ENCODE measurements around the gene DACH1.

The DACH1 gene

DNA sequence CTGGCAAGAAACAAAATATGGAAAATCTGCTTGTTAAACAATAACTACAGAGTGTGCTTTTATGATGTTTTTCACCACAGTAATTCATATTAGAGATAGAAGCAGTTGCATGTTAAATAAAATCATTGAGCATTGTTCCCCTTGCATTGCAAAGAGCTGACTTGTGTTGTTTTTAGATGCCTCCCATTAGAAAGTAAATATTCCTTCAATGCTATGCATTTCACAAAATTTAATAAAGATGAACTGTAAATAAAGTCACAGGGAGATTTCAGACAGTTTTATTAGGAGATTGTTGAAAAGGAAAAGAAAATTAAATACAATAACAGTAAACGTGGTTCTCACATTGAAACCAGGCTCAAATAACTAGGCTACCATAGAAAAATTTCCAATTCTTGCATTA is 429.3 kb downstream of the DACH1 start:
- H3K27ac ChIP-seq (ENCODE audit: low read length): no peak overlapping the region
- no peak for DNase-seq (ENCODE audit: low read depth, low spot score)
- no peaks in the 10 kb centered on the region for H3K36me3 ChIP-seq (ENCODE audit: control insufficient read depth, insufficient read depth, low read length)
- no CpG with 5 or more reads among the region's 1 CpG for WGBS (ENCODE audit: insufficient coverage, insufficient read length)
- no peaks in the 10 kb centered on the region for H3K27me3 ChIP-seq (ENCODE audit: control insufficient read depth, insufficient read depth, low read length)
- no peaks in the 10 kb centered on the region for H3K9me3 ChIP-seq (ENCODE audit: control insufficient read depth, insufficient read depth, low read length)
- no peak overlapping the region for H3K4me3 ChIP-seq (ENCODE audit: low read length)
- no peaks in the 10 kb centered on the region for H3K4me1 ChIP-seq (ENCODE audit: control insufficient read depth, insufficient read depth, low read length)

- WGBS (ENCODE audit: insufficient coverage, insufficient read length): no CpG with 5 or more reads among the region's 4 CpGs
- no peak overlapping the region for H3K4me3 ChIP-seq (ENCODE audit: low read length)
- H3K27me3 ChIP-seq (ENCODE audit: control insufficient read depth, insufficient read depth, low read length): no peaks in the 10 kb centered on the region
- no peaks in the 10 kb centered on the region for H3K4me1 ChIP-seq (ENCODE audit: control insufficient read depth, insufficient read depth, low read length)
- H3K9me3 ChIP-seq (ENCODE audit: control insufficient read depth, insufficient read depth, low read length): no peaks in the 10 kb centered on the region
- H3K27ac ChIP-seq (ENCODE audit: low read length): no peak overlapping the region
- H3K36me3 ChIP-seq (ENCODE audit: control insufficient read depth, insufficient read depth, low read length): no peaks in the 10 kb centered on the region
- DNase-seq (ENCODE audit: low read depth, low spot score): no peak
These were observed 436.3 kb downstream of the DACH1 start for GRCh38 chr13:71430681-71431080.

DNA sequence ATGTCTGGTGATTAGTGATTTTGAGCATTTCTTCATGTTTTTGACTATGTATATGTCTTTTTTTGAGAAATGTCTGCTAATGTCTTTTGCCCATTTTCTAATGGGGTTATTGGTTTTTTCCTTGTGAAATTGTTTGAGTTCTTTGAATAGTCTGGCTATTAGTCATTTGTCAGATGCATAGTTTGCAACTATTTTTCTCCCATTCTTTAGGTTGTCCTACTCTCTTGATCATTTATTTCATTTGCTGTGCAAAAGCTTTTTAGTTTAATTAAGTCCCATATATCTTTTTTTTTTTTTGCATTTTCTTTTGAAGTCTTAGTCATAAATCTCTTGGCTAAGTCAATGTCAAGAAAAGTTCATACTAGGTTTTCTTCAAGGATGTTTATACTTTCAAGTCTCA is 449.8 kb downstream of the DACH1 start:
- no peaks in the 10 kb centered on the region; the same call in 1 of the 2 replicates for H3K27me3 ChIP-seq (ENCODE audit: control insufficient read depth, insufficient read depth, low read length)
- no peaks in the 10 kb centered on the region for H3K36me3 ChIP-seq (ENCODE audit: control insufficient read depth, insufficient read depth, low read length)
- H3K4me3 ChIP-seq (ENCODE audit: low read length): no peak overlapping the region
- H3K4me1 ChIP-seq (ENCODE audit: control insufficient read depth, insufficient read depth, low read length): no peaks in the 10 kb centered on the region
- DNase-seq (ENCODE audit: low read depth, low spot score): no peak
- H3K27ac ChIP-seq (ENCODE audit: low read length): no peak overlapping the region
- H3K9me3 ChIP-seq (ENCODE audit: control insufficient read depth, insufficient read depth, low read length): no peaks in the 10 kb centered on the region; the same call in 1 of the 2 replicates

- no CpG with 5 or more reads among the region's 2 CpGs for WGBS (ENCODE audit: insufficient coverage, insufficient read length)
- H3K27me3 ChIP-seq (ENCODE audit: control insufficient read depth, insufficient read depth, low read length): no peaks in the 10 kb centered on the region
- no peaks in the 10 kb centered on the region for H3K9me3 ChIP-seq (ENCODE audit: control insufficient read depth, insufficient read depth, low read length)
- H3K4me3 ChIP-seq (ENCODE audit: low read length): no peak overlapping the region
- no peaks in the 10 kb centered on the region for H3K4me1 ChIP-seq (ENCODE audit: control insufficient read depth, insufficient read depth, low read length)
- no peak for DNase-seq (ENCODE audit: low read depth, low spot score)
- no peak overlapping the region for H3K27ac ChIP-seq (ENCODE audit: low read length)
- H3K36me3 ChIP-seq (ENCODE audit: control insufficient read depth, insufficient read depth, low read length): no peaks in the 10 kb centered on the region
These were observed 454.8 kb downstream of the DACH1 start for GRCh38 chr13:71412231-71412630.

GRCh38 chr13:71408416-71408815 is 458.6 kb downstream of the DACH1 start:
- Histone ChIP-seq H3K27ac (ENCODE audit: low read length) (no peak overlapping the region), H3K36me3 (ENCODE audit: control insufficient read depth, insufficient read depth, low read length) (no peaks in the 10 kb centered on the region), H3K4me3 (ENCODE audit: low read length) (no peak overlapping the region), H3K4me1 (ENCODE audit: control insufficient read depth, insufficient read depth, low read length) (no peaks in the 10 kb centered on the region), H3K27me3 (ENCODE audit: control insufficient read depth, insufficient read depth, low read length) (no peaks in the 10 kb centered on the region), H3K9me3 (ENCODE audit: control insufficient read depth, insufficient read depth, low read length) (no peaks in the 10 kb centered on the region)
- DNase-seq (ENCODE audit: low read depth, low spot score): no peak

DNA sequence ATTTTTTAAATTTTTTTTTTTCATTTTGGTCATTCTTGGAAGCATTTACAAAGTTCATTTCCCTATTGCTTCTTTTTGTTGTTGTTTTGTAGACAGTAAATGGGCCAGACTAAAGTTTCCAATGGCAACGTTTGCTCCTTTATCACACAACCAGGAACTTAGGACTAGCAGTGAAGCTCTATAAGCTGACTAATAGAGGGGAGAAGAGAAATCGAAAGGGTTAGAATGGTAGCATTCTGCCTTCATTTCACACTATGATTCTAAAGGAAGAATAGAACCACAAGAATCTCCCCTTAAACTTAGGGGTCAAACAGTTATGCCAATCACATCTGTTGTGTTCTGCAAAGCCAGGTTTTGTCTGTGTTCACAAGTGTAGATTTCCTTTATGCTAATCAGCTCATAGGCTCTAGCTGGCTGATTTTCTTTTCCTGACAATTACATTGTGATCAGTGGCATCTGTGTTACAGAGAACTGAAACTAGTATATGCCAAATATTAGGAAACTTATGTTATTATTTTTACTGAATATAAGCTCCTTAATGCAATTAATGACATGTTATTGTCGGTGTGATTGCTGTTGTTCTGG is 467.3 kb downstream of the DACH1 start:
- H3K9me3 ChIP-seq (ENCODE audit: control insufficient read depth, insufficient read depth, low read length): no peaks in the 10 kb centered on the region
- H3K27ac ChIP-seq (ENCODE audit: low read length): no peak overlapping the region
- H3K4me1 ChIP-seq (ENCODE audit: control insufficient read depth, insufficient read depth, low read length): no peaks in the 10 kb centered on the region
- DNase-seq (ENCODE audit: low read depth, low spot score): no peak
- H3K36me3 ChIP-seq (ENCODE audit: control insufficient read depth, insufficient read depth, low read length): no peaks in the 10 kb centered on the region
- no peaks in the 10 kb centered on the region for H3K27me3 ChIP-seq (ENCODE audit: control insufficient read depth, insufficient read depth, low read length)
- WGBS (ENCODE audit: insufficient coverage, insufficient read length): no CpG with 5 or more reads among the region's 3 CpGs
- no peak overlapping the region for H3K4me3 ChIP-seq (ENCODE audit: low read length)

- Histone ChIP-seq H3K4me1 (ENCODE audit: control insufficient read depth, insufficient read depth, low read length) (no peaks in the 10 kb centered on the region), H3K9me3 (ENCODE audit: control insufficient read depth, insufficient read depth, low read length) (no peaks in the 10 kb centered on the region), H3K36me3 (ENCODE audit: control insufficient read depth, insufficient read depth, low read length) (no peaks in the 10 kb centered on the region), H3K27me3 (ENCODE audit: control insufficient read depth, insufficient read depth, low read length) (no peaks in the 10 kb centered on the region), H3K27ac (ENCODE audit: low read length) (no peak overlapping the region), H3K4me3 (ENCODE audit: low read length) (no peak overlapping the region)
- DNase-seq (ENCODE audit: low read depth, low spot score): no peak
These were observed 470.9 kb downstream of the DACH1 start for GRCh38 chr13:71396149-71396548.

GRCh38 chr13:71395053-71395452 is 472.0 kb downstream of the DACH1 start:
- H3K36me3 ChIP-seq (ENCODE audit: control insufficient read depth, insufficient read depth, low read length): no peaks in the 10 kb centered on the region
- WGBS (ENCODE audit: insufficient coverage, insufficient read length): no CpG with 5 or more reads among the region's 8 CpGs
- no peaks in the 10 kb centered on the region for H3K27me3 ChIP-seq (ENCODE audit: control insufficient read depth, insufficient read depth, low read length)
- H3K4me3 ChIP-seq (ENCODE audit: low read length): no peak overlapping the region
- no peak for DNase-seq (ENCODE audit: low read depth, low spot score)
- no peak overlapping the region for H3K27ac ChIP-seq (ENCODE audit: low read length)
- H3K9me3 ChIP-seq (ENCODE audit: control insufficient read depth, insufficient read depth, low read length): no peaks in the 10 kb centered on the region
- H3K4me1 ChIP-seq (ENCODE audit: control insufficient read depth, insufficient read depth, low read length): no peaks in the 10 kb centered on the region

DNA sequence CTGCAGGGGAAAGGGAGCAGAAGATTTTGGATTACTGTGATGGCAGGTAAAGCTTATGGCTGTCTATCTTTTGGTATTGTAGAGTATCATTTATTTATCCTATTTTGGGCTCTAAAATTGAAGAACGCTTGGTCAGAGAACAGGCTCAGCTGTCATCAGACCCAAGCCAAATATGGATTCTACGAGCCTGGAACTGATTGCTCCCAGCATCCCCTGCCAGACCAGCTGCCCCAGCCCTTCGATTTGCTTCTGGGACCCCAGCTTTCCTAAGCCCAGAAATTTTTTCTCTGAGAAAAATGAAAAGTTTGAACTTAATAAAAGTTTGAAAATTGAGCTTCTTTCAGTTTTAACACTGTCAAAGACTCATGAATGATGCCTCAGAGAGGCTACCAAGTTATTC is 472.8 kb downstream of the DACH1 start:
- no peak for DNase-seq (ENCODE audit: low read depth, low spot score)
- H3K36me3 ChIP-seq (ENCODE audit: control insufficient read depth, insufficient read depth, low read length): no peaks in the 10 kb centered on the region
- no peaks in the 10 kb centered on the region for H3K27me3 ChIP-seq (ENCODE audit: control insufficient read depth, insufficient read depth, low read length)
- no CpG with 5 or more reads among the region's 3 CpGs for WGBS (ENCODE audit: insufficient coverage, insufficient read length)
- H3K27ac ChIP-seq (ENCODE audit: low read length): no peak overlapping the region
- H3K9me3 ChIP-seq (ENCODE audit: control insufficient read depth, insufficient read depth, low read length): no peaks in the 10 kb centered on the region
- H3K4me1 ChIP-seq (ENCODE audit: control insufficient read depth, insufficient read depth, low read length): no peaks in the 10 kb centered on the region
- H3K4me3 ChIP-seq (ENCODE audit: low read length): no peak overlapping the region
